ENCODE measurements around the gene TSPAN19. TPM values are rescaled to one million over a fixed set of nuclear protein-coding genes. Genes with fewer than 3 reads are reported as not detected.
A peak's percentile ranks its signal among the peaks of the same experiment; 100 is the strongest.

Gene TSPAN19
- 2.9 TPM for total RNA-seq (ENCODE audit: unreplicated experiment)
- long read RNA-seq, partial matches to known transcripts: 0 of 3 reads
- long read RNA-seq, other reads (novel, unspliced or antisense): 2 of 3 reads

GRCh38 chr12:85036234-85036707 is at the start of gene TSPAN19, which contains the start of gene LRRIQ1:
Gene TSPAN19, minus strand, starts transcription at chr12:85036277. Its CDS starts 6,331 bp downstream, at chr12:85029946.
Gene LRRIQ1, plus strand, starts transcription at chr12:85036351. Its CDS starts 1,826 bp downstream, at chr12:85038177.
- Mint-ChIP-seq H3K4me1 (ENCODE audit: low read depth, unreplicated experiment) (no peaks in the 10 kb centered on the region), H3K36me3 (ENCODE audit: unreplicated experiment) (no peaks in the 10 kb centered on the region), H3K27me3 (ENCODE audit: unreplicated experiment) (no peaks in the 10 kb centered on the region), H3K9me3 (ENCODE audit: unreplicated experiment) (no peaks in the 10 kb centered on the region), H3K27ac (ENCODE audit: unreplicated experiment) (peak within 1 kb of the TSS; percentile 94), H3K4me3 (ENCODE audit: unreplicated experiment) (peak within 1 kb of the TSS; percentile 95)
- TF ChIP-seq, protein P1, sequence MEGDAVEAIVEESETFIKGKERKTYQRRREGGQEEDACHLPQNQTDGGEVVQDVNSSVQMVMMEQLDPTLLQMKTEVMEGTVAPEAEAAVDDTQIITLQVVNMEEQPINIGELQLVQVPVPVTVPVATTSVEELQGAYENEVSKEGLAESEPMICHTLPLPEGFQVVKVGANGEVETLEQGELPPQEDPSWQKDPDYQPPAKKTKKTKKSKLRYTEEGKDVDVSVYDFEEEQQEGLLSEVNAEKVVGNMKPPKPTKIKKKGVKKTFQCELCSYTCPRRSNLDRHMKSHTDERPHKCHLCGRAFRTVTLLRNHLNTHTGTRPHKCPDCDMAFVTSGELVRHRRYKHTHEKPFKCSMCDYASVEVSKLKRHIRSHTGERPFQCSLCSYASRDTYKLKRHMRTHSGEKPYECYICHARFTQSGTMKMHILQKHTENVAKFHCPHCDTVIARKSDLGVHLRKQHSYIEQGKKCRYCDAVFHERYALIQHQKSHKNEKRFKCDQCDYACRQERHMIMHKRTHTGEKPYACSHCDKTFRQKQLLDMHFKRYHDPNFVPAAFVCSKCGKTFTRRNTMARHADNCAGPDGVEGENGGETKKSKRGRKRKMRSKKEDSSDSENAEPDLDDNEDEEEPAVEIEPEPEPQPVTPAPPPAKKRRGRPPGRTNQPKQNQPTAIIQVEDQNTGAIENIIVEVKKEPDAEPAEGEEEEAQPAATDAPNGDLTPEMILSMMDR (IDR thresholded peaks at IDR 0.05; ENCODE audit: partially characterized antibody, unreplicated experiment): no peak
- DNase-seq: peak; percentile 72

DNA sequence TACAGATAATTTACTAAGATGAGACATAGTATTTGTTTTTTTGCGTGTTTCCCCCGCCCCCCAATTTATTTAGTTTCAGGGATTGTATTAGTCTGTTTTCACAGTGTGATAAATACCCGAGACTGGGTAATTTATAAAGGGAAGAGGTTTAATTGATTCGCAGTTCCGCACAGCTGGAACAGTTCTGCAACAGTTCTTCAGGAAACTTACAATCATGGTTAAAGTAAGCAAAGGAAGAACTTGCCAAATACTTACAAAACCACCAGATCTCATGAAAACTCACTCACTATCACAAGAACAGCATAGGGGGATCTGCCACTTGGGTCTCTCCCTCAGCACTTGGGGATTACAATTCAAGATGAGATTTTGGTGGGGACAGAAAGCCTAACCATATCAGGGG is 49.0 kb upstream of the TSPAN19 start:
- Mint-ChIP-seq H3K4me1 (ENCODE audit: low read depth, unreplicated experiment) (no peaks in the 10 kb centered on the region), H3K9me3 (ENCODE audit: unreplicated experiment) (peaks cover 2% of the 10 kb centered on the region), H3K4me3 (ENCODE audit: unreplicated experiment) (no peak overlapping the region), H3K27me3 (ENCODE audit: unreplicated experiment) (no peaks in the 10 kb centered on the region), H3K27ac (ENCODE audit: unreplicated experiment) (no peak overlapping the region), H3K36me3 (ENCODE audit: unreplicated experiment) (peaks cover 6% of the 10 kb centered on the region)
- no peak for DNase-seq
- TF ChIP-seq, protein P1 (IDR thresholded peaks at IDR 0.05; ENCODE audit: partially characterized antibody, unreplicated experiment): no peak

- no peaks in the 10 kb centered on the region for H3K36me3 Mint-ChIP-seq (ENCODE audit: unreplicated experiment)
These were observed 40.8 kb upstream of the TSPAN19 start for GRCh38 chr12:85076688-85077430.

GRCh38 chr12:85072826-85073225 is 36.7 kb upstream of the TSPAN19 start:
- no peak overlapping the region for H3K4me3 Mint-ChIP-seq (ENCODE audit: unreplicated experiment)
- no peaks in the 10 kb centered on the region for H3K4me1 Mint-ChIP-seq (ENCODE audit: low read depth, unreplicated experiment)
- TF ChIP-seq, protein P1 (IDR thresholded peaks at IDR 0.05; ENCODE audit: partially characterized antibody, unreplicated experiment): no peak
- H3K27ac Mint-ChIP-seq (ENCODE audit: unreplicated experiment): no peak overlapping the region
- H3K9me3 Mint-ChIP-seq (ENCODE audit: unreplicated experiment): no peaks in the 10 kb centered on the region
- no peaks in the 10 kb centered on the region for H3K27me3 Mint-ChIP-seq (ENCODE audit: unreplicated experiment)
- no peak for DNase-seq
- H3K36me3 Mint-ChIP-seq (ENCODE audit: unreplicated experiment): no peaks in the 10 kb centered on the region

More at GRCh38 chr12:85076688-85077430, 40.8 kb upstream of the TSPAN19 start:
- Mint-ChIP-seq H3K4me1 (ENCODE audit: low read depth, unreplicated experiment) (no peaks in the 10 kb centered on the region), H3K27me3 (ENCODE audit: unreplicated experiment) (no peaks in the 10 kb centered on the region), H3K9me3 (ENCODE audit: unreplicated experiment) (no peaks in the 10 kb centered on the region), H3K4me3 (ENCODE audit: unreplicated experiment) (no peak overlapping the region), H3K27ac (ENCODE audit: unreplicated experiment) (no peak overlapping the region)
- TF ChIP-seq, protein P1 (IDR thresholded peaks at IDR 0.05; ENCODE audit: partially characterized antibody, unreplicated experiment): peak; percentile 33
- no peak for DNase-seq

Measured in glutamatergic neuron (in vitro differentiated cells).